HG03103 (cell line): ENCODE results near the gene ANO6.

ENCODE experiments used
- ATAC-seq: cut with Tn5 transposase; IDR thresholded peaks from one replicate; pipeline ENCODE4 v1.9.1; 2021; ENCODE audit warnings: low read depth; ENCODE audit not compliant: unreplicated experiment

ANO6 gene

DNA sequence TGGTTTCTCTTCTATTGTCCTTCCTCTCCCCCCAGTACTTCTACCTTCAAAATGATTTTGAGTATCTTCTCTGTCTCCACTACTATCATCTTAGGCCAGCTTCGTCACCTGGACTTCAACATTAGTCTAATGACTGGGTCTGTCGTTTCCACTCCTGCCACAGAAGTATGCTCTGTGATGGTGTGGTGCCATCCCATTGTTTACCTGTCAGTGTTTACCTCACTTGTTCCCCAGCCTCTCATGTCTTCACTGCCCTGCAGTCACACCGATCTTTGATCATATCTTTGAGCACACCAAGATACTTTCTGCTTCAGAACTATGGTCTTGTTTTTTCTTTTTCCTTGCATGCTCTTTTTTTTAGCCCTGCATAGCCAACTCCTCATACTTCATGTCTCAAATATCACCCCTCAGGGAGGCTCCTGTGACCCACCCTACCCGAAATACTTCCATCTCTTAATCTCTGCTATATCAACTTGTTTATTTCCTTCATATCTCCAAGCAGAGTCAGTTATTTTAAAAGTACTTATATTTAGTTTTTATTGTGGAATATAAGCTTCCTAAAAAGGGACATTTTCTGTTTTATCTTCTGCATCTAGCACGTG is 60.4 kb downstream of the ANO6 start:
- no peak for ATAC-seq

DNA sequence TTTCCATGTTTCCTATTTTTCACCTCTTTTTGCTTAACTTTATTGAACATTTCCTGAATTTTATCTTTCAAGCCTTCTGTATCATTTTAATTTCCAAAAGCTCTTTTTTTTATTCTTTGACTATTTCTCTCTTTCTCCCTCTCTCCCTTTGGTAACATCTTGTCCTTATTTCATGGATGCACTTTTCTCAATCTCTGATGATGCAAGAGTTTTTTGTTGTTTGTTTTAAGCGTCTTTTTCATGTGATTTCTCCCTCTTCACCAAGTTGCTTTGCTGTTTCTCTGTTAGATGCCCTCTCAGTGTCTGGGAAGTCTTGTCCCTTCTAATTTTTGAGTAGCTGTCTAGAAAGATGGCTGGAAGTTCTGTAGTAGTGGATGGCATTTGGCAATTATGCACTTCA is 62.6 kb downstream of the ANO6 start:
- no peak for ATAC-seq

DNA sequence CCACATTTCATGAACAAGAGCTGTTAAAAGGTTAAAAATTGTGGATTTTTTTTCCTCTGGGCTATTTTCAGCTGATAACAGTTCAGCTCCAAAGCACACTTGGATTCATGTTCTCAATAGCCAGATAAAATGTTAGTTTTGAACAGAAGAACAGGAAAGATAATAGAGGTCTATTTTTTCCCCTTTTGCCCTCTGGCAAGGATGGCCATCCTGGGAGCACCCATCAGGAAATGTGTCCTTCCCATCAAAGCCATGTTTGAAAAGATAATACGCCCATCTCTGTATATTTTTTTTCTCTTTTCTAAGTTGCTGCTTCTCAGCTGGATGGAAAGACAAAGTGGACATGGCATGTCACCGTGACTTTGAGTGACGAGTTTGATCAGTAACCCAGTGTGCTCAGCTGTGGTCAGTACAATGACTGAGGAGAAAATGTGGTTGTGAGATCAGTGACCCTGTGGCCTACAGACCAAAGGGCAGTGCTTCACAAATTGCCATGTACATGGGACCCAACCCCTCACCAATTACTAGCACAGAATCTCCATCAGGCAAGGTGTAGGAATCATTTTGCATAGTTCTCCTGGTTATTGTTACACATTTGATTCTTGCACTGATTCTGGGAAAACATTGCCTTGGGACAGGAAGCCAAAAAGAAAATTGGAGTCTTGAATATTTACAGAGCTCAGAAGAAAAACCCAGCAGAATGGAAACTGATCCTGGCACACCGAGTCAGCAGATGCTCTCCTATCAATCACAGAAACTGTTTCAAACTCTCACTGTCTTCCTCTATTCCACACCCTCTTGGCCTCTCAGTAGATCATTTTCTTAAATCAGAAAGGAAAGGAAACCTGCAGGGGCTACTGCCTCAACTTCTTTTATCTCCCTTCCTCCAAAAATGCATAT is 64.3 kb downstream of the ANO6 start:
- no peak for ATAC-seq

- no peak for ATAC-seq
Measured at GRCh38 chr12:45281994-45282393, 66.1 kb downstream of the ANO6 start.

- ATAC-seq = no peak
Measured at GRCh38 chr12:45282411-45282810, 66.5 kb downstream of the ANO6 start.

DNA sequence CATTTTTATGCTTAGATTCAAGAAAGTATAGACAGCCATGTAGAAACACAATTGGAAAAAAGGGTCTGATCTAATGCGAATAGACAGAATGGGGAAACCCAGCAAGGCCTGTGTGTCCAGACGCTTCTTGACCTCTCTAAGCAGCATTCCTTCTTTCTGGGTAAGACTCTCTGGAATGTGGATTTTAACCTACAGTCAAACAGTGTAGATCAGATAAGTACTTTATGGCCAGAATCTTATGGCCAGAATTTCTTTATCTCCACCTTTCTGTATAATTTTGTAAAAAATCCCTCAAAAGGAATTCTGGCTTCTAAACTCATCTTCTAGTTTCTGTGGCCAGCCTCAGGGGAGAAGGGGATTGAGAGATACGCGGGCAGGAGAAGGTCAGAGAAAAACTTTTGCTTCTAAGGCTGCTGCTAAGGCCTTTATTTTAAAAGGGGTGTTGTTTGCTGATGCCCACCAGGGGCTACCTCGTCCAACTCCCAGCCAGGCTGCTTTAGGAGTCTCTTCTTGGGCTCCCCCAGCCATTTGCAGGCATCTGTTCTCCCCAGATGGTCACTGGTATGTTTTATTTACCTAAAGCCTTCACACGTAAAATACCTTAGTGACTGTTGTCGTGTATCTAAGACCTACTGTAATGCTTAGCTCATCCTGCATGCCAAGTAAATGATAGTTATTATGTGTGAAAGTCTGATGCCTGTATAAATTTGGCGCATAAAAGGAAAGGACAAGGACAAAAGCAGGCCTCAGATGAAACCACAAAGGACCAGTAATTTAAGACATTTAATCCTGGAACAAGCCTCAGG is 68.4 kb downstream of the ANO6 start:
- ATAC-seq = no peak

- no peak for ATAC-seq
Measured at GRCh38 chr12:45285717-45286116, 69.8 kb downstream of the ANO6 start.

- ATAC-seq = no peak
Measured at GRCh38 chr12:45286621-45287020, 70.7 kb downstream of the ANO6 start.

DNA sequence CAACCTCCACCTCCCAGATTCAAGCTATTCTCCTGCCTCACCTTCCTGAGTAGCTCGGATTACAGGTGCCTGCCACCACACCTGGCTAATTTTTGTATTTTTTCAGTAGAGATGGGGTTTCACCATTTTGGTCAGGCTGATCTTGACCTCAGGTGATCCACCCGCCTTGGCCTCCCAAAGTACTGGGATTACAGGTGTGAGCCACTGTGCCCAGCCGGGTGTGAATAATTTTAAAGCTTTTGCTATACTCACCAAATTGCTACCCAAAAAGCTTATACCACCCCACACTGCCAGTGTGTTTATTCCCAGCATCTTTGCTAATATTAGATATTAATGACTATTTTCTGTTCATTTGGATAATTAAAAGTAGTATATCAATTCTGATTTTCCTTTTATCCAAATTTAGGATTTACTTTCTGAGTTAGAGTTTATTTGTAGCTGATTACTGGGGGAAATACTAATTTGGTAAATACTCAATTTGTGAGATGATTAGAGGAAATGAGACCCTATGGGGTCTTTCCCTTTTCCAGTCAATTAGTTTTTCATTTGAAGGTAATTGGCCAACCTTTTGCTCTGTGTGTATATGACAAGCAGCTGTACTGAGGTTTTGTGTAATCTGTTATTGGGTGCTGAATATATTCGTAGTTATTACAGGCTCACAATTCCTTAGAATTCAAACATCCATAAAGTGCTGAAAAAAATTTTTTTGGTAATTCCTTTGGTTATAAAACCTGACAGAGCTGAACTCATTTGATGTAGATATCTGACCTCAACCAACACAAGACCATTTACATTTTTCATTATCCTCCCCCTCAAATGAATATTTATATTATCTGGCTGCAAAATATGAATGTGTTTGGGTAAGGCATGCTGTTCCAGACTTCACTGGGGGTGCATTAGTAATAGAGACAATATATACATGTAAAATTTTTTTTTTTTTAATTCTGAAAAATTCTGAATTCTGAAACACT is 73.6 kb downstream of the ANO6 start:
- ATAC-seq = no peak

- no peak for ATAC-seq
Measured at GRCh38 chr12:45290216-45290605, 74.3 kb downstream of the ANO6 start.

- ATAC-seq = no peak
Measured at GRCh38 chr12:45291518-45291917, 75.6 kb downstream of the ANO6 start.

GRCh38 chr12:45292486-45293195 is 76.7 kb downstream of the ANO6 start:
- ATAC-seq = no peak

DNA sequence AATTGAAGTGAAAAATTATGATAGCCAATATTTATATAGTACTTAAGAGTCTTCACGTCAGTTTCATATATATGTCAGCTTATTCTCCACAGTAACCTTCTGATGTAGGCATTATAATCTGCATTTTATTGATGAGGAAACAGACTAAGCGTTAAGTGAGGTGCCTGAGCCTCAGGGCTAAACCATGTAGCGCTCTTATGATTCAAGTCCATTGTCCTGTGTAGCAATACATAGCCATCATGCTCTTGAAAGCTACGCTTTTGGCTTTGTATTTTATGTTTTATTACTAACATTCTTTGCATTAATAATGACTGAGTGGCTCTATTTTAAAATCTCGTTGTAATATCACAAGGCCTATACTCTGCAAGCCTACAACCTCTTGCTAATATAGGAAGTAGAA is 79.0 kb downstream of the ANO6 start:
- ATAC-seq = no peak

GRCh38 chr12:45296046-45296586 is 80.2 kb downstream of the ANO6 start:
- ATAC-seq = no peak

DNA sequence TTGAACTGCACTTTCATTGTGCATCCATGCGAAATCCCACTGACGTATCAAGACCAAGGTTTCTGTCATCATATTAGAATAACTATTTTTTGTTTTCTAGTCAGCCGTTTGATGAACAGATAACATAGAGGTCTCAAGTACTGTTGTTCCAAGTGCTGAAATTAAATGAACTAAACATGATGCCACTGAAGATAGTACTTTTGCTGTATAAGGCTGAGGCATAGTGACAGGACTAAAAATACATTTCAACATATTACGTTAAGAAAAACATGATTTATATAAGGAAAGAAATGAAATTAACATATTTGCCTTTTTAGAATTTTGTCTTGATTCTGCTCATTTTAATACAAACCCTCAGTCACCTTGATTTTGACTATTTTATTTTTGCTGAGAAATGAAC is 82.2 kb downstream of the ANO6 start:
- no peak for ATAC-seq

GRCh38 chr12:45298721-45299692 is 83.1 kb downstream of the ANO6 start:
- ATAC-seq = no peak

GRCh38 chr12:45302621-45303369 is 86.9 kb downstream of the ANO6 start:
- ATAC-seq = no peak
